Rectal smooth muscle tissue (tissue), 1 donor: ENCODE data around the gene TMEM220.

Source experiments
- H3K27ac ChIP-seq: one replicate; pipeline ENCODE4 v1.7.0; 2013; ENCODE audit warnings: low read depth, low read length, inconsistent platforms
- H3K27me3 ChIP-seq: one replicate; pipeline ENCODE4 v1.7.0; 2013; ENCODE audit warnings: low read length; ENCODE audit not compliant: control insufficient read depth, insufficient read depth
- H3K36me3 ChIP-seq: one replicate; pipeline ENCODE4 v1.7.0; 2013; ENCODE audit warnings: low read length; ENCODE audit not compliant: control insufficient read depth, insufficient read depth
- H3K4me1 ChIP-seq: one replicate; pipeline ENCODE4 v1.7.0; 2013; ENCODE audit warnings: low read length; ENCODE audit not compliant: control insufficient read depth, insufficient read depth
- H3K4me3 ChIP-seq: one replicate; pipeline ENCODE4 v1.7.0; 2013; ENCODE audit warnings: low read length
- H3K9ac ChIP-seq: one replicate; pipeline ENCODE4 v1.7.0; 2013; ENCODE audit warnings: low read length

TMEM220 gene

GRCh38 chr17:10768750-10769251, 39.0 kb upstream of the TMEM220 start:
- no peaks in the 10 kb centered on the region for H3K4me1 ChIP-seq
- H3K9ac ChIP-seq: no peak overlapping the region
- H3K27ac ChIP-seq: no peak overlapping the region
- H3K4me3 ChIP-seq: no peak overlapping the region
- no peaks in the 10 kb centered on the region for H3K36me3 ChIP-seq
- H3K27me3 ChIP-seq: no peaks in the 10 kb centered on the region

- Histone ChIP-seq H3K4me1 (no peaks in the 10 kb centered on the region), H3K4me3 (no peak overlapping the region)
Observed at GRCh38 chr17:10767232-10767631, 37.4 kb upstream of the TMEM220 start.

DNA sequence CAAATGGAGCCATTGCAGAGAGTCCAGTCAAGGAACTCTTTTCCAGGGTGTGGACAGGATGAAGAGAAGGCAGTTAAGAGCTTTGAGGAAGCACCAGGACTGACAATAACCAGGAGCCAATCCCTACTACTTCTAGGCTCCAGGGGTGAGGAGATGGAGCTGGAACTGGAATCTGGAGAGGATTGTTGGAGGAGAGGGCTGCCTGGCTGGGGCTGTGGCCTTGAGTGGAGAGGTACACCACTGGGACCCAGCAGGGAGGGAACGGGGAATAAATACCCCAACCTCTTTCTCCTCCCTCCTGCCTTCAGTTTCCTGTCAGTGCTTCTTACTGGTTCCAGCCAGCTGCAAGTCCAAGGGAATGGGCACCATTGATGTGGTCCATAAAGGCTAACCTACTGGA, 32.2 kb upstream of the TMEM220 start:
- Histone ChIP-seq H3K36me3 (no peaks in the 10 kb centered on the region), H3K4me3 (no peak overlapping the region), H3K9ac (no peak overlapping the region), H3K27ac (no peak overlapping the region), H3K27me3 (no peaks in the 10 kb centered on the region), H3K4me1 (no peaks in the 10 kb centered on the region)

More at GRCh38 chr17:10767232-10767631, 37.4 kb upstream of the TMEM220 start:
- no peak overlapping the region for H3K9ac ChIP-seq
- no peaks in the 10 kb centered on the region for H3K36me3 ChIP-seq
- no peak overlapping the region for H3K27ac ChIP-seq
- no peaks in the 10 kb centered on the region for H3K27me3 ChIP-seq

DNA sequence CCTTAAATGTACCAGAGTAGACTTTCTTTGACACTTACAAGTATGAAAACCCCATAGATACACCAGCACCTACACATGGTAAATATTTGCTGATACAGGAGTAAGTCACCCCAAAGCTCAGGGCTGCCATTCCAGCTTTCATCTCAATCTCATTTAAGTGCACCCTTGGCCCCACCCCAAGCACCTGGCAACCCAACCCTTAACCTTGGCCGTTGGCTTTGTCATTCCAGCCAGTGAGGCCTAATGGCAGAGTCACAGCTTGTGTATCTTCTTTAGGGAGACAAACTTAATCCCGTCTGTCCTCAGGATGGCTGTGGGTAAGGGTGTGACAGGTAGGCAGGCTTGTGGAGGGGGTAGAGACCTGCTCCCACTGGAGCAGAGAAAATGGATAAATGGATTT, 31.5 kb upstream of the TMEM220 start:
- H3K27ac ChIP-seq: no peak overlapping the region
- H3K4me3 ChIP-seq: no peak overlapping the region
- H3K27me3 ChIP-seq: no peaks in the 10 kb centered on the region

DNA sequence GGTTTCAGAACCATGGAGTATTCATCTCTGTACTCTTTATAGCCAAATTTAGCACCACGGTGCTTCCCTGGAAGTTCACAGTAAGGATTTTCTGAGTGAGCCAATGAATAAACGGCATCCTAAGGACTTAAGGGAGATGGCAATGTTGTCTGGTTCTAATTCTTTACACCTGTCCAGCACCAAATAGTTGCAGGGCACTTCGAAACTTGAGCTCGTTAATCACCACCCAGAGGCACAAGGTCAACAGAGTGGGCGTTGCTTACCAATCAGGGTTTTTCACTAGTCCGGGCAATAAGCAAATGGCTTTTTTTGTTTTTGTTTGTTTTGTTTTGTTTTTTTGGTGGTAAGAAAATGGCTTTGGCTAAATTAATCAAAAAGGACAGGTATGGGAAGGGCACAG, 28.2 kb upstream of the TMEM220 start:
- Histone ChIP-seq H3K4me1 (no peaks in the 10 kb centered on the region), H3K36me3 (no peaks in the 10 kb centered on the region), H3K9ac (no peak overlapping the region), H3K27me3 (no peaks in the 10 kb centered on the region), H3K27ac (no peak overlapping the region), H3K4me3 (no peak overlapping the region)

More for the DNA sequence above, 31.5 kb upstream of the TMEM220 start:
- no peak overlapping the region for H3K9ac ChIP-seq
- H3K4me1 ChIP-seq: no peaks in the 10 kb centered on the region
- H3K36me3 ChIP-seq: no peaks in the 10 kb centered on the region

GRCh38 chr17:10757647-10758046, 27.8 kb upstream of the TMEM220 start:
- H3K9ac ChIP-seq: no peak overlapping the region

DNA sequence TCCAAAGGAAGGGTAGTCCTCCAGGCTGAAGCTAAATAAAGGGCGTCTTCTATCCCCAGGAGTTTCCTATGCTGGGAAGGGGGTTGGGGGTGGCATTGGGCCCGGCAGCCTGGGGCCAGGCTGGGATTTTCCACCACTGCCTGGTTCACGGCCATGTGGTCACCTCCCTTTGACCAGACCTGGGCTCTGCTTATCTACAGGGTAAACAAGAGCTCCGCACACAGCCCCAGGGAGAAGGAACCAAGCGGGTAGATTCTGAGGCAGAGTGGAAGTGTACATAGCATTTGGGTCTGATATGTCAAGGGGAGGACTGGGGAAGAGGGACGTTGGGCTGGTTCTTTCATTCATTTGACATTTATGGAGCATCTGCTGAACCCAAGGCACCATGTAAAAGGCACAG, 27.2 kb upstream of the TMEM220 start:
- no peaks in the 10 kb centered on the region for H3K4me1 ChIP-seq
- H3K27me3 ChIP-seq: no peaks in the 10 kb centered on the region
- no peak overlapping the region for H3K4me3 ChIP-seq
- H3K36me3 ChIP-seq: no peaks in the 10 kb centered on the region
- no peak overlapping the region for H3K9ac ChIP-seq
- H3K27ac ChIP-seq: no peak overlapping the region

More at GRCh38 chr17:10757647-10758046, 27.8 kb upstream of the TMEM220 start:
- H3K4me3 ChIP-seq: no peak overlapping the region
- H3K4me1 ChIP-seq: no peaks in the 10 kb centered on the region
- H3K27me3 ChIP-seq: no peaks in the 10 kb centered on the region
- no peaks in the 10 kb centered on the region for H3K36me3 ChIP-seq
- H3K27ac ChIP-seq: no peak overlapping the region

GRCh38 chr17:10756619-10757018, 26.8 kb upstream of the TMEM220 start:
- H3K27me3 ChIP-seq: no peaks in the 10 kb centered on the region
- no peaks in the 10 kb centered on the region for H3K4me1 ChIP-seq
- H3K27ac ChIP-seq: no peak overlapping the region
- H3K4me3 ChIP-seq: no peak overlapping the region
- H3K36me3 ChIP-seq: no peaks in the 10 kb centered on the region
- no peak overlapping the region for H3K9ac ChIP-seq

GRCh38 chr17:10756185-10756584, 26.4 kb upstream of the TMEM220 start:
- no peak overlapping the region for H3K27ac ChIP-seq

DNA sequence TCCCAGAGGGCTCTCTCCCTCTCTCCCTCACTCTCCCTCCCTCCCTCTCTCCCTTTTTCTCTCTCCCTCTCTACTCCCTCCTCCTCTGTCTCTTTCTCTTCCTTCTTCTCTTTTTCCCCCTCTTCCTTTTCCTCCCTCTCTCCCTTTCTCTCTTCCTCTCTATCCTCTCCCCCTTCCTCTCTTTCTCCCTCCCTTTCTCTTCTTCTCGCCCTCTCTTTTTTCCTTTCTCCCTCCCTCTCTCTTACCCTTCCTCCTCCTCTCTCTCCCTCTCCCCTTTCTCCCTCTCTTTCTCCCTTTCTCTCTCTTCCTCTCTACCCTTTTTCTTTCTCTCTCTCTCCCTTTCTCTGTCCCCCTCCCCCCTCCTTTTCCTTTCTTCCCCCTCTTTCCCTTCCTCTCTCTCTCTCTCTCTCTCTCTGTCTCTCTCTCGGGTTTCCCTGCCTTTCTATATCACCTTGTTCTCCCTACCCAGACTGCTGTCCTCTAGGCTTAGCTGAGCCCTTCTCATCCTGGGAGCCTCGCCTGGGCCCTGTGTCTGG, 25.8 kb upstream of the TMEM220 start:
- H3K27ac ChIP-seq: no peak overlapping the region
- H3K36me3 ChIP-seq: no peaks in the 10 kb centered on the region
- H3K4me1 ChIP-seq: no peaks in the 10 kb centered on the region
- no peaks in the 10 kb centered on the region for H3K27me3 ChIP-seq
- no peak overlapping the region for H3K9ac ChIP-seq
- H3K4me3 ChIP-seq: no peak overlapping the region

More at GRCh38 chr17:10756185-10756584, 26.4 kb upstream of the TMEM220 start:
- Histone ChIP-seq H3K36me3 (no peaks in the 10 kb centered on the region), H3K27me3 (no peaks in the 10 kb centered on the region), H3K9ac (no peak overlapping the region), H3K4me3 (no peak overlapping the region), H3K4me1 (no peaks in the 10 kb centered on the region)

DNA sequence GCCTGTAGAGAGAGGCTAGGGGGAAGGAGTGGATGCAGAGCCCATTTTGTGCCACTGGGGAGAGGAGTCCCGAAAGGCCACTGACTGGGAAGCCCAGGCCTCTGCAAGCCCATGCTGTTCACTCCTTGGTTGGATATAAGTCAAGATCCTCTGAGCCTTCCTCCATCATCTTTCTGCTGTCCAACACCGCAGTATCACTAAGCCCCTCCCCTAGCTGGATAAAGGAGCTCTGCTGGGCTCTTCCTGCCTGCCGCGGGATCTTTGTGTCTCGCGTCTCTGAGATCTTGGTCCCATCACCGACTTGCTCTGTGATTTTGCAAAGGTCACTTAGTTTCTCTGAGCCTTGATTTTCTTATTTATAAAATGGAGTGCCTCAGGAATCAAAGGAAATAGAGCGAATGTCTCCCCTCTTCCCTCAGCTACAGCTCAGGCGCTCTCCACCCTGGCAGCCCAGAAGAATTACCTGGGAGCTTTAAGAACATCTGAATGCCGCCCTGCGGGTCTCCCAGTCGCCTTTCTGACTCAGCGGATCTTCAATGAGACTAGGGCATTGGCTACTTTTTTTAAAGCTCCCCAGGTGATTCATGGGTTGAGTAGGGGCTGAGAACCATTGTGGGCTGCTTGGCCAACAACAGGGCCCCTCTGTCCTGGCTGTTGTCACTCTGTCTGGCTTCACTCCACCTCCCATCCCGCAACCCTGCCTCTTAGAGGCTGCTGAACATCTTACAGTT, 25.2 kb upstream of the TMEM220 start:
- no peaks in the 10 kb centered on the region for H3K4me1 ChIP-seq
- no peak overlapping the region for H3K27ac ChIP-seq
- no peaks in the 10 kb centered on the region for H3K27me3 ChIP-seq
- H3K4me3 ChIP-seq: no peak overlapping the region
- no peak overlapping the region for H3K9ac ChIP-seq
- no peaks in the 10 kb centered on the region for H3K36me3 ChIP-seq

GRCh38 chr17:10754109-10754508, 24.3 kb upstream of the TMEM220 start:
- Histone ChIP-seq H3K36me3 (no peaks in the 10 kb centered on the region), H3K4me1 (no peaks in the 10 kb centered on the region)

GRCh38 chr17:10752696-10753095, 22.9 kb upstream of the TMEM220 start:
- Histone ChIP-seq H3K36me3 (no peaks in the 10 kb centered on the region), H3K27ac (no peak overlapping the region), H3K9ac (no peak overlapping the region), H3K4me3 (no peak overlapping the region), H3K4me1 (no peaks in the 10 kb centered on the region), H3K27me3 (no peaks in the 10 kb centered on the region)

More at GRCh38 chr17:10754109-10754508, 24.3 kb upstream of the TMEM220 start:
- Histone ChIP-seq H3K27ac (no peak overlapping the region), H3K9ac (no peak overlapping the region), H3K27me3 (no peaks in the 10 kb centered on the region), H3K4me3 (no peak overlapping the region)
